ENCODE data around the gene BLTP2.
A peak's percentile ranks its signal among the peaks of the same experiment; 100 is the strongest.

The BLTP2 gene

DNA sequence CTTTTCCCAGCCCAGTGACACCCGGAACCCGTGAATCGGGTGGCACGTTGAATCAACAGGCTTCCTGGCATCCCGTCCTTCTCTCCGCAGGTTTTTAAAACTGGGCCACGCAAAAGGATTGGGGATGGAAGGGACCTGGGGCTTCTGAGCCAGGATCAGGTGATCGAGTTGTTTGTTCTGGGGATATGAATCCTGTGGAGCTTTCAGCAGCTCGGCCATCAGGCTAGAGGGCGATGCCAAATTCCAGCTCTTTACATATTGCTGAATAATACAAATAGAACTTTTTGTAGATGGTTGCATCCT, 17.5 kb upstream of the BLTP2 start:
- no peak for TF ChIP-seq SIN3A (IDR thresholded peaks at IDR 0.05; ENCODE audit: borderline replicate concordance, insufficient read depth, low read length)
- no peak for TF ChIP-seq FOXP2 (optimal IDR thresholded peaks at IDR 0.05; ENCODE audit: borderline replicate concordance, extremely low read depth, extremely low read length, insufficient read depth)
- no peak for TF ChIP-seq TAF1 (IDR thresholded peaks at IDR 0.05; ENCODE audit: borderline replicate concordance, insufficient read depth, low read length)
- TF ChIP-seq POLR2AphosphoS5 (IDR thresholded peaks at IDR 0.05; ENCODE audit: low read depth, low read length), result no peak
- TF ChIP-seq, protein P1, sequence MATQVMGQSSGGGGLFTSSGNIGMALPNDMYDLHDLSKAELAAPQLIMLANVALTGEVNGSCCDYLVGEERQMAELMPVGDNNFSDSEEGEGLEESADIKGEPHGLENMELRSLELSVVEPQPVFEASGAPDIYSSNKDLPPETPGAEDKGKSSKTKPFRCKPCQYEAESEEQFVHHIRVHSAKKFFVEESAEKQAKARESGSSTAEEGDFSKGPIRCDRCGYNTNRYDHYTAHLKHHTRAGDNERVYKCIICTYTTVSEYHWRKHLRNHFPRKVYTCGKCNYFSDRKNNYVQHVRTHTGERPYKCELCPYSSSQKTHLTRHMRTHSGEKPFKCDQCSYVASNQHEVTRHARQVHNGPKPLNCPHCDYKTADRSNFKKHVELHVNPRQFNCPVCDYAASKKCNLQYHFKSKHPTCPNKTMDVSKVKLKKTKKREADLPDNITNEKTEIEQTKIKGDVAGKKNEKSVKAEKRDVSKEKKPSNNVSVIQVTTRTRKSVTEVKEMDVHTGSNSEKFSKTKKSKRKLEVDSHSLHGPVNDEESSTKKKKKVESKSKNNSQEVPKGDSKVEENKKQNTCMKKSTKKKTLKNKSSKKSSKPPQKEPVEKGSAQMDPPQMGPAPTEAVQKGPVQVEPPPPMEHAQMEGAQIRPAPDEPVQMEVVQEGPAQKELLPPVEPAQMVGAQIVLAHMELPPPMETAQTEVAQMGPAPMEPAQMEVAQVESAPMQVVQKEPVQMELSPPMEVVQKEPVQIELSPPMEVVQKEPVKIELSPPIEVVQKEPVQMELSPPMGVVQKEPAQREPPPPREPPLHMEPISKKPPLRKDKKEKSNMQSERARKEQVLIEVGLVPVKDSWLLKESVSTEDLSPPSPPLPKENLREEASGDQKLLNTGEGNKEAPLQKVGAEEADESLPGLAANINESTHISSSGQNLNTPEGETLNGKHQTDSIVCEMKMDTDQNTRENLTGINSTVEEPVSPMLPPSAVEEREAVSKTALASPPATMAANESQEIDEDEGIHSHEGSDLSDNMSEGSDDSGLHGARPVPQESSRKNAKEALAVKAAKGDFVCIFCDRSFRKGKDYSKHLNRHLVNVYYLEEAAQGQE (IDR thresholded peaks at IDR 0.05; ENCODE audit: insufficient read depth in 1 of 2, low read depth in 2 of 2, low read length in 2 of 2), result no peak

DNA sequence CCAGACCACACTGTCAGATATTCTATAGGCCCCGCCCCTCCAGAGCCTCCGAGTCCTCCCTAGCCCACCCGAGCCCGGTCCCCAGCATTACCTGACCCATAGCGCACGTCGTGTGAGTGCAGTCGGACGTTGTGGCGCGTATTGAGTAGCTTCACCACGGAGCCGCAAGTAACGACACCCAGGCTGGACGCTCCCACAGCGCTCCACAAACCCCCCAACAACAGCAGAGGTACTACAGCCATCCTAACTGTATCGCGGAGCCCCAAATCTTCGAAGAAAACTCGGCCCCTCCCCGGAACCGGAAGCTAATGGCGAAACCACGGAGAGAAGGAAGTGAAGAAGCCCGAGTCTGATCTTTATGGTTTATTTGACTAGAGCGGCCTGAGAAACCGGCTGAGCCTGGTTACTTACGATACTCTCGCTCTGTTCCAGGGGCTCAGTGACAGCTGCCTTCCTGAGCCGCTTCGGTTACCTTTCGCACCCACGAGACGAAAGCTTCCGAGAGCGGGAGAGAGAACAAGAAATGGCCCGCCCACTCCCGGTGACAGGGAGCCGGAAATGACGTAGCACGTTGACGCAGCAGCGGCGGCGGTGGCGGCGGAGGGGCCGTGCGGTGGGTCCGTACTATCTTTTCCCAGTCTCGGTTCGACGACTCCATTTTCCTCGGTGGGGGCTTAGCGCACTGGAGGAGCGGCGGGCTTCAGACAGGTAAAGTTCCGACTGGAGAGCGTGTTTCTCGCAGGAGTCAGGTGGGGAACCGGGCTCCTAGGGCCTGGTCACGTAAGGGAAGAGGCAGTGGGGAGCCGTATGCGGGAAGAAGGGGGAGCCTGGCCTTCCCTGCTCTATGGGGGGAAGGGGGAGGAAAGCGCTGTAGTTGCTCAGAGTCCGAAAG, 16.9 kb upstream of the BLTP2 start, which contains the start of the genes SDF2 and SUPT6H:
Gene SDF2 (minus strand): TSS at position 272 of the 892 bp plus-strand sequence. CDS start 30 bp downstream, at position 242.
Gene SUPT6H (plus strand): TSS at position 571 of the 892 bp plus-strand sequence. CDS start 11,197 bp downstream, outside the sequence.
- TF ChIP-seq TAF1 (IDR thresholded peaks at IDR 0.05; ENCODE audit: borderline replicate concordance, insufficient read depth, low read length) (peak; percentile 82), SIN3A (IDR thresholded peaks at IDR 0.05; ENCODE audit: borderline replicate concordance, insufficient read depth, low read length) (peak; percentile 69; the same call in 1 of the 2 replicates), POLR2AphosphoS5 (IDR thresholded peaks at IDR 0.05; ENCODE audit: low read depth, low read length) (peak; percentile 87), FOXP2 (optimal IDR thresholded peaks at IDR 0.05; ENCODE audit: borderline replicate concordance, extremely low read depth, extremely low read length, insufficient read depth) (peak; percentile 60)
- TF ChIP-seq, protein P1 (IDR thresholded peaks at IDR 0.05; ENCODE audit: insufficient read depth in 1 of 2, low read depth in 2 of 2, low read length in 2 of 2), result no peak

DNA sequence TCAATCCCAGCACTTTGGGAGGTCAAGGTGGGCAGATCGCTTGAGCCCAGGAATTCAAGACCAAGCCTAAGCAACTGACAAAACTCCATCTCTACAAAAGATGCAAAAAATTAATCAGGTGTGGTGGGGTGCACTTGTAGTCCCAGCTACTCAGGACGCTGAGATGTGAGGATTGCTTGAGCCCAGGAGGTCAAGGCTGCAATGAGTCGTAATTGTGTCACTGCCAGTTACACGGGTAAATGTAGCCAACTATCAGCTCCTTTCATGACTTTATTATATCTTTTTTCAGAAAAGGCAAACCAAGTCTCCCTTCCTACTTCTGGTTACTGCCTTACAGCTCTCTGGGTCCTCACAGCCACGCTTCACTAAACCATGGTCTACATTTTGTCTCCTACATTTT, 12.8 kb upstream of the BLTP2 start:
- TF ChIP-seq TAF1 (IDR thresholded peaks at IDR 0.05; ENCODE audit: borderline replicate concordance, insufficient read depth, low read length), result no peak
- no peak for TF ChIP-seq SIN3A (IDR thresholded peaks at IDR 0.05; ENCODE audit: borderline replicate concordance, insufficient read depth, low read length)
- no peak for TF ChIP-seq POLR2AphosphoS5 (IDR thresholded peaks at IDR 0.05; ENCODE audit: low read depth, low read length)
- no peak for TF ChIP-seq FOXP2 (optimal IDR thresholded peaks at IDR 0.05; ENCODE audit: borderline replicate concordance, extremely low read depth, extremely low read length, insufficient read depth)
- TF ChIP-seq, protein P1 (IDR thresholded peaks at IDR 0.05; ENCODE audit: insufficient read depth in 1 of 2, low read depth in 2 of 2, low read length in 2 of 2), result no peak

DNA sequence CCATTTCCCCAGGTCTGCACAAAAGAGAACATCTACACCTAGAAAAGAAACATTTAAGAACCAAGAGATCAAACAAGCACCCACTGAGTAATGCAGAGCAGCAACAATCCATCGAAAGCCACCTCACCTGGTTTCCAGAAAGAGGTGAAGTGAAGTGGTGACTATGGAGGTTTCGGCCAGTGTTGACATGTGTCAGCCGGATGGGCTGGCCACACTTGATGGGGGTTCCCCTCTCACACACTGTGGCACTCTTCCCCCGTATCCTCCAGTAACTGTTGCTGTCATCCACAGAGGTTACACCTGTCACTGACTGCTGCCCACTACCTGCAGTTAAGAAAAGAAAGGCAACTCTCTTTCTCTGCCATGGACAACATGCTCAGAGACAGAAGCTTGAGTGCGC, 10.2 kb upstream of the BLTP2 start:
- TF ChIP-seq FOXP2 (optimal IDR thresholded peaks at IDR 0.05; ENCODE audit: borderline replicate concordance, extremely low read depth, extremely low read length, insufficient read depth), result no peak
- no peak for TF ChIP-seq POLR2AphosphoS5 (IDR thresholded peaks at IDR 0.05; ENCODE audit: low read depth, low read length)
- TF ChIP-seq TAF1 (IDR thresholded peaks at IDR 0.05; ENCODE audit: borderline replicate concordance, insufficient read depth, low read length), result no peak
- TF ChIP-seq, protein P1 (IDR thresholded peaks at IDR 0.05; ENCODE audit: insufficient read depth in 1 of 2, low read depth in 2 of 2, low read length in 2 of 2), result no peak
- TF ChIP-seq SIN3A (IDR thresholded peaks at IDR 0.05; ENCODE audit: borderline replicate concordance, insufficient read depth, low read length), result no peak
